ENCODE data around the gene P2RY6.
"Not testable (repeated sequence)": the region's sequence is repeated elsewhere in the genome, so short reads cannot be mapped to it uniquely, and the experiment has no call there.

DNA sequence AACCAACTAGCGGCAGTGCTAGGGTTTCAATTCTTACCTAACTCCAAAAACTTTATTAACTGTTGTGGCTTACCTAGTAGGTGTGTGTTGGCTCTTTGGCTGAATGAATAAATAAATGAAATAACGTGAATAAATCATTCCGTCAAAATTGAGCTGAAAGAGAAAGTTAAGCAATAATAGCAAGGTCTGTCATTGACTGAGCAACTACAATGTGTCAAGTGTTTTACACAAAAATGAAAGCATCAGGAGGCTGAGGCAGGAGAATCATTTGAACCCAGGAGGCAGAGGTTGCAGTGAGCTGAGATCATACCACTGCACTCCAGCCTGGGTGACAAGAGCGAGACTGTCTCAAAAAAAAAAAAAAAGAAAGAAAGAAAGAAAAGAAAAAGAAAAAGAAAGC lies 2.1 kb downstream of the P2RY6 start:
- not testable (repeated sequence) for TF ChIP-seq HDAC2 (IDR thresholded peaks at IDR 0.05; ENCODE audit: borderline replicate concordance in 1 of 2, low read depth in 2 of 2, low read length in 2 of 2); KDM1A (IDR thresholded peaks at IDR 0.05; ENCODE audit: borderline replicate concordance, low read length); FOSL1 (IDR thresholded peaks at IDR 0.05; ENCODE audit: insufficient read depth, low read depth, low read length); TAF1 (IDR thresholded peaks at IDR 0.05; ENCODE audit: low read depth, low read length); POLR2A (IDR thresholded peaks at IDR 0.05; ENCODE audit: control extremely low read depth in 1 of 2, low read depth in 2 of 2, low read length in 2 of 2); SIX5 (IDR thresholded peaks at IDR 0.05; ENCODE audit: low read depth, low read length)
- TF ChIP-seq, protein P1, sequence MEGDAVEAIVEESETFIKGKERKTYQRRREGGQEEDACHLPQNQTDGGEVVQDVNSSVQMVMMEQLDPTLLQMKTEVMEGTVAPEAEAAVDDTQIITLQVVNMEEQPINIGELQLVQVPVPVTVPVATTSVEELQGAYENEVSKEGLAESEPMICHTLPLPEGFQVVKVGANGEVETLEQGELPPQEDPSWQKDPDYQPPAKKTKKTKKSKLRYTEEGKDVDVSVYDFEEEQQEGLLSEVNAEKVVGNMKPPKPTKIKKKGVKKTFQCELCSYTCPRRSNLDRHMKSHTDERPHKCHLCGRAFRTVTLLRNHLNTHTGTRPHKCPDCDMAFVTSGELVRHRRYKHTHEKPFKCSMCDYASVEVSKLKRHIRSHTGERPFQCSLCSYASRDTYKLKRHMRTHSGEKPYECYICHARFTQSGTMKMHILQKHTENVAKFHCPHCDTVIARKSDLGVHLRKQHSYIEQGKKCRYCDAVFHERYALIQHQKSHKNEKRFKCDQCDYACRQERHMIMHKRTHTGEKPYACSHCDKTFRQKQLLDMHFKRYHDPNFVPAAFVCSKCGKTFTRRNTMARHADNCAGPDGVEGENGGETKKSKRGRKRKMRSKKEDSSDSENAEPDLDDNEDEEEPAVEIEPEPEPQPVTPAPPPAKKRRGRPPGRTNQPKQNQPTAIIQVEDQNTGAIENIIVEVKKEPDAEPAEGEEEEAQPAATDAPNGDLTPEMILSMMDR (IDR thresholded peaks at IDR 0.05; ENCODE audit: control extremely low read depth in 1 of 3, insufficient read depth in 1 of 3, low read depth in 1 of 3, low read length in 3 of 3): not testable (repeated sequence)

All from H1 (cell line).